Measurements from ENCODE around the gene AKT2.

Gene AKT2

DNA sequence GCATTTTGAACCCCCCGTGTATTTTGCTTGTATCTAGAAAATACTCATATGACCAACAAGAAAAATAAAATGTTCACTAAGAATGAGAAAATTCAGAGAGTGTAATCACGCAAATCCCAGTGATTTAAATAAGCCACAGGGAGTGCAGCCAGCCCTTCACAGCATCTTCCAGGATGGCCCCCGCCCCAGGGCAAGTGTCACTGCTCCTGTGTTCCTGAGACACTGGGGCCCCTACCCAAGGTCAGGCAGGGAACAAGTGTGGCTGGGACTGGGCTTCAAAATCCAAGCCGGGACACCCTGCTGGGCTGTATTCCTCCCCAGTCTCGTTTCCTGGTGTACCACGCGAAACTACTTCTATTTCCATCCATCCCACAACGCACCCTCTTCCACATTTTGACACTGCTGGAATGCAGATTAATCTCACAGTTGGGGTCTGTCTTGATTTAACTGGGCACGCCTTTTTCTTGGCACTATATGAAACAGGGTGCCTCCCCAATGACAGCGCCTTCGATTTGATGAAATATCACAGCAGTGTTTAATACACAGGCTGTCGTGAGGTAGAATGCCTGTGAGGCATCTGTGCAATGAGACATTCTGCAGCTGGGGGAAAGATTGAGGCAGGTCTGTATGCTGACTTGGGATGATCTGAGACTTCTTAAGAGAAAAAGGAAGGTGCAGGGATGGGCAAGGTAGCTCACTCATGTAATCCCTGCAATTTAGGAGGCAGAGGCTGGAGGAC, 40.4 kb downstream of the AKT2 start:
- DNase-seq (ENCODE audit: low spot score), result no peak
- TF ChIP-seq, protein P1, sequence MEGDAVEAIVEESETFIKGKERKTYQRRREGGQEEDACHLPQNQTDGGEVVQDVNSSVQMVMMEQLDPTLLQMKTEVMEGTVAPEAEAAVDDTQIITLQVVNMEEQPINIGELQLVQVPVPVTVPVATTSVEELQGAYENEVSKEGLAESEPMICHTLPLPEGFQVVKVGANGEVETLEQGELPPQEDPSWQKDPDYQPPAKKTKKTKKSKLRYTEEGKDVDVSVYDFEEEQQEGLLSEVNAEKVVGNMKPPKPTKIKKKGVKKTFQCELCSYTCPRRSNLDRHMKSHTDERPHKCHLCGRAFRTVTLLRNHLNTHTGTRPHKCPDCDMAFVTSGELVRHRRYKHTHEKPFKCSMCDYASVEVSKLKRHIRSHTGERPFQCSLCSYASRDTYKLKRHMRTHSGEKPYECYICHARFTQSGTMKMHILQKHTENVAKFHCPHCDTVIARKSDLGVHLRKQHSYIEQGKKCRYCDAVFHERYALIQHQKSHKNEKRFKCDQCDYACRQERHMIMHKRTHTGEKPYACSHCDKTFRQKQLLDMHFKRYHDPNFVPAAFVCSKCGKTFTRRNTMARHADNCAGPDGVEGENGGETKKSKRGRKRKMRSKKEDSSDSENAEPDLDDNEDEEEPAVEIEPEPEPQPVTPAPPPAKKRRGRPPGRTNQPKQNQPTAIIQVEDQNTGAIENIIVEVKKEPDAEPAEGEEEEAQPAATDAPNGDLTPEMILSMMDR (IDR thresholded peaks at IDR 0.05; ENCODE audit: extremely low read depth, missing control alignments), result no peak

DNA sequence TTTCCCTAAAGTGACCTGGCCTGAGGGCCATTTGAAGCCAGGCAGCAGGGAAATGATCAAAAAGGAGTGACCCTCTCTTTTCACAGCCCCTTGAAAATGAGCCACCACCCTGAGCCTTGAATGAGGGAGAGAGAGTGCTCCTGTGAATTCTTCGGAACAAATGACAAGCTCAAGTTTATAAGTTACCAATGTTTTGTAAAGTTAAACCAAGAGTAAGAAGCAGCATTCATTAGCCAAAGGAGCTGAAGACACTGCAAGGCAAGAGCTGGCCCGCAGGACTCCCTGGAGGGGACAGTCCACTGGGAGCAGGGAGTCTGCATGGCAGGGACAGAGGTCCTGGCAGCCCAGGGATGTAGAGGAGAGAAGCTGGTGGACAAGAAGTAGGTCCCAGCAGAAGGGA, 42.0 kb downstream of the AKT2 start:
- DNase-seq (ENCODE audit: low spot score), result no peak
- TF ChIP-seq, protein P1 (IDR thresholded peaks at IDR 0.05; ENCODE audit: extremely low read depth, missing control alignments), result no peak

DNA sequence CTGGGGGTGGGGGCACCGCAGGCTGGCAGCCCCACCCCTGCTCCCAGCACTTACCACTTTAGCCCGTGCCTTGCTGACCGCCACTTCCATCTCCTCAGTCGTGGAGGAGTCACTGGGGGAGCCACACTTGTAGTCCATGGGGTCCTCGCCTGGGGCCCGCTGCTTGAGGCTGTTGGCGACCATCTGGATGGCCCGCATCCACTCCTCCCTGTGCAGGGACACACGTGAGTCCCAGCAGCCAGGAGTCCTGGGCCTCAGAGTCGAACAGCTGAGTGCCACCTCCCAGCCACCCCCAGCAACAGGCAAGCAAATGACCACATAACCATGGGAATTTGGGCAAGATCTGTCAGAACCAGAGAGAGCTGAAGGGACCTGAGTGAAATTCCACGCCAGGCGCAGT, 42.7 kb downstream of the AKT2 start:
- no peak for DNase-seq (ENCODE audit: low spot score)
- TF ChIP-seq, protein P1 (IDR thresholded peaks at IDR 0.05; ENCODE audit: extremely low read depth, missing control alignments), result no peak

DNA sequence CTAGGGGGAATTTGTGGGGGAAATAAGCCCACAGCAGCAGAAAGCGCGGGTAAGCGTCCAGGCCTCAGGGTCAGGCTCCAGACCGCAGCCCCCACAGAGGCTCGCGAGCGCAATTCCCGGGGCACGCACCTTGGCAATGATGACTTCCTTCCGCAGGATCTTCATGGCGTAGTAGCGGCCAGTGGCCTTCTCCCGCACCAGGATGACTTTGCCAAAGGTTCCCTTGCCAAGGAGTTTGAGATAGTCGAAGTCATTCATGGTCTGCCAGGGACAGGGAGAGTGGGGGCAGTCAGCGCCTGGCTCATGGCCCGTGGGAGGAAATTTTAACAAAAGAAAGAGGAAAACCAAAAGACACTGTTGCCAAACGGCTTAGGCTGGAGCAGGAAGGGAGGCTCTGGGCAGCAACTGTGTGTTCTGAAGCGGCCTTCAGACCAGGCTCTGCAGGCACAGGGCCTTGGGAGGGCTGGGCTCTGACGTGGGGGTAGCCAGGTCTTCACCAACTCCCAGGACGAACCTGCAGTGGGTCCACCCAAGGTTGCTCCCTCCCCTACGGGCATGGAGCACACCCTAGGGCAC, 43.2 kb downstream of the AKT2 start:
- TF ChIP-seq, protein P1 (IDR thresholded peaks at IDR 0.05; ENCODE audit: extremely low read depth, missing control alignments), result no peak
- no peak for DNase-seq (ENCODE audit: low spot score)

DNA sequence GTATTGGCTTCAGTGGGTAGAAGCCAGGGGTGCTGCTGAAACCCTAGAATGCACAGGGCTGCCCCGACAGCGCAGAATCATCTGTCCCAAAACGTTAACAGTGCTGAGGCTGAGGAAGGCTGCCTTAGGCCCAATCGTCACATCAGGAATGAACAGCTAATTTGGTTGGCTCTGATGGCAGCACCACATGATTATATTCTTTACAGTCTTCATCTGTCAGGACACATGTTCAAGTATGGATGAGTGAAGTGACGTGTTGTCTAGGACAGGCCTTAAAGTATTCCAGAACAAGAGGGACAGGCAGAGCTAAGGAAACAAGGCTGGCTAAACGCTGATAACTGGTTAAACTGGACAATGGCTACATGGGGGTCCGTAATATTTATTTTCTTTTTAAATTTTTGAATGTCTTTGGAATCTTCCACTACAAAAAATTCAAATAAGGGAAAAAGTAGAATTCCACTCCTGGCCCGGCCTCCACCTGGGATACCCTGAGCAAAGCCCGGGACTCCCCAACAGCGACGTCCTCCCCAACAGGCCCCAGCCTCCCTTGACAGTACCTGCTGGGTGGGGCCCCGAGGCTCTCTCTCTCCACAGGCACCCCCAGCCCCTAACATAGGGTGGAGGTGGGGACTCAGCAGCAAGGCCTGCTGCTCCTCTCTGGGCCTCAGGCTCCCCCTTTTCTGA, 43.9 kb downstream of the AKT2 start:
- TF ChIP-seq, protein P1 (IDR thresholded peaks at IDR 0.05; ENCODE audit: extremely low read depth, missing control alignments), result no peak

DNA sequence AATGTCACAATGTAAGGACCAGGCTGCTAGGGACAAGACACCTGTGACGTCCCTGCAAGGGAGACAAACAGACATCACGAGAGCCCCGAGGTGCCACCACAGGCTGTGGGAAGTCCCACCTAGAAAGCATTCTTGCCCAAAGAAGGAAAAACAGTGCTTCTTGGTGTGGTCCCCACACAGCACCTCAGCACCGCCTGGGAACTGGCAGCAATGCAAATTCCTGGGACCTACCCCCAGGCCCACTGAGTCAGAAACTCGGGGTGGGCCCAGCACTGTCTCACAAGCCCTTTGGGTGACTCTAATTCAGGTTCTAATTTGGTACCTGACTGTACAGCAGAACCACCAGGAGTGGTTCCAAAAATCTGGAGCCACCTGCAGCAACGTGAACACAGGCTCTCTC, 44.8 kb downstream of the AKT2 start:
- DNase-seq (ENCODE audit: low spot score), result no peak
- TF ChIP-seq, protein P1 (IDR thresholded peaks at IDR 0.05; ENCODE audit: extremely low read depth, missing control alignments), result no peak

More for the DNA sequence above, 43.9 kb downstream of the AKT2 start:
- DNase-seq (ENCODE audit: low spot score), result no peak
